Neural crest cell (in vitro differentiated cells): ENCODE results near the gene B4GALT7. TPM values are rescaled to one million over a fixed set of nuclear protein-coding genes. Genes with fewer than 3 reads are reported as not detected.

ENCODE experiments used
- DNase-seq: peaks from one replicate; pipeline ENCODE4 v3.0.0; 2021; ENCODE audit warnings: low read depth, mixed read lengths, low spot score
- H3K27ac Mint-ChIP-seq: one replicate; pipeline ENCODE4 v1.8.0; 2021; ENCODE audit warnings: mild to moderate bottlenecking, mixed read lengths; ENCODE audit not compliant: unreplicated experiment
- H3K27me3 Mint-ChIP-seq: 2 replicates; pipeline ENCODE4 v1.8.0; 2021; ENCODE audit warnings: low read depth, mild to moderate bottlenecking, mixed read lengths
- H3K36me3 Mint-ChIP-seq: 2 replicates; pipeline ENCODE4 v1.8.0; 2021; ENCODE audit warnings: low read depth, mild to moderate bottlenecking, mixed read lengths
- H3K4me1 Mint-ChIP-seq: 2 replicates; pipeline ENCODE4 v1.8.0; 2021; ENCODE audit warnings: mixed read lengths
- H3K4me3 Mint-ChIP-seq: one replicate; pipeline ENCODE4 v1.8.0; 2021; ENCODE audit warnings: mild to moderate bottlenecking, mixed read lengths
- H3K9me3 Mint-ChIP-seq: 2 replicates; pipeline ENCODE4 v1.8.0; 2021; ENCODE audit warnings: mixed read lengths
- total RNA-seq: library from RNA; stranded (reverse); gene quantifications from 2 replicates; pipeline ENCODE4 v1.2.1, GENCODE V29; 2021
- TF ChIP-seq, protein P1 (sequence below): fragments of 200-600 bp; sonication (generic); conservative IDR thresholded peaks from 2 replicates; pipeline ENCODE4 v1.5.0; 2021; ENCODE audit warnings: antibody characterized with exemption, mild to moderate bottlenecking

Gene B4GALT7
- total RNA-seq, 1 donor from 2014 or later = 30.1 TPM

DNA sequence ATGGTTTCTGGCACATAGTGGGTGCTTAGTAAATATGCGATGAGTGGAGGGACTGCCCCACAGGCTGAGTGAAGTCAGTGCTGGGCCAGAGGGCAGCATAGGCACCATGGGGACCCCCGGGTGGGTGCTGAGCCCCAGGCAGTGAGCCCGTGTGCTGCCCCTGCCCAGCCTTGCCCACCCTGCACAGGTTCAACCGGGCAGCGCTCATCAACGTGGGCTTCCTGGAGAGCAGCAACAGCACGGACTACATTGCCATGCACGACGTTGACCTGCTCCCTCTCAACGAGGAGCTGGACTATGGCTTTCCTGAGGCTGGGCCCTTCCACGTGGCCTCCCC lies 7.2 kb downstream of the B4GALT7 start:
- peaks cover 3% of the 10 kb centered on the region for H3K27me3 Mint-ChIP-seq
- no peak for DNase-seq
- peak overlapping the region; percentile 77 for H3K4me3 Mint-ChIP-seq
- H3K27ac Mint-ChIP-seq = no peak overlapping the region
- no peaks in the 10 kb centered on the region for H3K9me3 Mint-ChIP-seq
- no peaks in the 10 kb centered on the region for H3K36me3 Mint-ChIP-seq
- TF ChIP-seq, protein P1, sequence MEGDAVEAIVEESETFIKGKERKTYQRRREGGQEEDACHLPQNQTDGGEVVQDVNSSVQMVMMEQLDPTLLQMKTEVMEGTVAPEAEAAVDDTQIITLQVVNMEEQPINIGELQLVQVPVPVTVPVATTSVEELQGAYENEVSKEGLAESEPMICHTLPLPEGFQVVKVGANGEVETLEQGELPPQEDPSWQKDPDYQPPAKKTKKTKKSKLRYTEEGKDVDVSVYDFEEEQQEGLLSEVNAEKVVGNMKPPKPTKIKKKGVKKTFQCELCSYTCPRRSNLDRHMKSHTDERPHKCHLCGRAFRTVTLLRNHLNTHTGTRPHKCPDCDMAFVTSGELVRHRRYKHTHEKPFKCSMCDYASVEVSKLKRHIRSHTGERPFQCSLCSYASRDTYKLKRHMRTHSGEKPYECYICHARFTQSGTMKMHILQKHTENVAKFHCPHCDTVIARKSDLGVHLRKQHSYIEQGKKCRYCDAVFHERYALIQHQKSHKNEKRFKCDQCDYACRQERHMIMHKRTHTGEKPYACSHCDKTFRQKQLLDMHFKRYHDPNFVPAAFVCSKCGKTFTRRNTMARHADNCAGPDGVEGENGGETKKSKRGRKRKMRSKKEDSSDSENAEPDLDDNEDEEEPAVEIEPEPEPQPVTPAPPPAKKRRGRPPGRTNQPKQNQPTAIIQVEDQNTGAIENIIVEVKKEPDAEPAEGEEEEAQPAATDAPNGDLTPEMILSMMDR = no peak
- H3K4me1 Mint-ChIP-seq = peaks cover 18% of the 10 kb centered on the region

DNA sequence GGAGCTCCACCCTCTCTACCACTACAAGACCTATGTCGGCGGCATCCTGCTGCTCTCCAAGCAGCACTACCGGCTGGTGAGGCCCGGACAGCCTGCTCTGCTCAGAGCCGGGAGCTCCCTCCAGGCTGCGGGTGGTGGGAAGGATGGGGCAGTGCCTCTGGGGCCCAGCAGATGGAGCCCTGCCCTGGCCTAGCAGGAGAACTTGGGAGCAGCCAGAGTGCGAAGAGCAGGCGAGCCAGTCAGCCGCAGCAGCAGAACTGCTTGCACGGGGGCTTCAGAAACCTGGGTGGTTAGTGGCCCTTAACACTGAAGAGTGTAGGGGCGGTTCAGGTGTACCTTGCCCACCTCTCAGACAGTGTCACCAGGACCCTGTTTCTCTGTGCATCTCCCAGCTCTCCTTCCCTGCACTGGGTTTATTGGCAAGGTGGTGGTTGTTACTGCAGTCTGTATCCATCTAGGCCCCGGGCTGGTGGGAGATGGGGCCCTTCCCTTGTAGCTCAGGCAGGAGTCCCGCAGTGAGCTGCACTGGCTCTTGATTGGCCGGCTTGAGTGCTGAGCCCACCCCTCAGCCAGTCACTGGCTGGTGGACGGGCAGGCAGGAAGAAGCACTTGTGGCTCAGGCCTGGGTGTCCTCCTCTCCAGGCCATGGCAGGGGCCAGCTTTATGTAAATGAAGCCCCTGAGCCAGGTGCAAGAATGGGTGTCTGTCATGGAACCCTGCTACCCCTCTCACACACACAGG lies 7.7 kb downstream of the B4GALT7 start:
- peak; percentile 77 for DNase-seq

DNA sequence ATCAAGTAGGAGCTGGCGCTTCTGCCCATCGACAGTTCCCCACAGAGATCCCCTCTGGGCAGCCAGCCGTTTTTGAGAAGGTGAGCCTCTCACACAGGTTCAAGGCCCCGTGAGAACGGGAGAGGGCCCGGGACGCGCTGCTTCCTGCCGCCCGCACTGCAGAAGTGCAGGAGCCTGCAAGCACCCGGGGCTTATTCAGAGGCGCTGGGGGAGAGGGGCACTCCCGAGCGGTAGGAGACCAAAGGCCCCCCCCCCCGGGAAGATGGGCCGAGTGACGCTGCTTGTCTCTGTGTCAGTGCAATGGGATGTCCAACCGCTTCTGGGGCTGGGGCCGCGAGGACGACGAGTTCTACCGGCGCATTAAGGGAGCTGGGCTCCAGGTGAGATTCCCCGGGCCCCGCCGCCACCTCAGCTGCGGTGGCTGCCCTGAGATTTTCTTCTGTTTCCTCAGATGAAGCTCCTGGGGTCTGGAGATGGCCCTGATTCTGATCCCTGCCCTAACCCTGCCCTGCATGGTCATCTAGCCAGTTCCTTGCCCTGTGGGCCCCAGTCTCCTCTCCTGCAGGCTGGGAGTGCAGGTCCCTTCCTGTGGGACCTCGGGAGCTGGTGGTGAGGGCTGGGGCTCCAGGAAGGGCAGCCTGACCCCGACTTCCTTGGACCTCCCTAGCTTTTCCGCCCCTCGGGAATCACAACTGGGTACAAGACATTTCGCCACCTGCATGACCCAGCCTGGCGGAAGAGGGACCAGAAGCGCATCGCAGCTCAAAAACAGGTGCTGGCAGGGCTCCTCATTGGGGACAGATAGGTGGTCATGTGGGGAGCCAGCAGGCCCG lies 8.5 kb downstream of the B4GALT7 start:
- no peak overlapping the region for H3K27ac Mint-ChIP-seq

More for the DNA sequence above, 7.7 kb downstream of the B4GALT7 start:
- Mint-ChIP-seq H3K9me3 (no peaks in the 10 kb centered on the region), H3K27me3 (peaks cover 3% of the 10 kb centered on the region), H3K27ac (no peak overlapping the region), H3K4me3 (peak overlapping the region; percentile 77), H3K36me3 (no peaks in the 10 kb centered on the region), H3K4me1 (peaks cover 18% of the 10 kb centered on the region)
- TF ChIP-seq, protein P1 = peak; percentile 90

DNA sequence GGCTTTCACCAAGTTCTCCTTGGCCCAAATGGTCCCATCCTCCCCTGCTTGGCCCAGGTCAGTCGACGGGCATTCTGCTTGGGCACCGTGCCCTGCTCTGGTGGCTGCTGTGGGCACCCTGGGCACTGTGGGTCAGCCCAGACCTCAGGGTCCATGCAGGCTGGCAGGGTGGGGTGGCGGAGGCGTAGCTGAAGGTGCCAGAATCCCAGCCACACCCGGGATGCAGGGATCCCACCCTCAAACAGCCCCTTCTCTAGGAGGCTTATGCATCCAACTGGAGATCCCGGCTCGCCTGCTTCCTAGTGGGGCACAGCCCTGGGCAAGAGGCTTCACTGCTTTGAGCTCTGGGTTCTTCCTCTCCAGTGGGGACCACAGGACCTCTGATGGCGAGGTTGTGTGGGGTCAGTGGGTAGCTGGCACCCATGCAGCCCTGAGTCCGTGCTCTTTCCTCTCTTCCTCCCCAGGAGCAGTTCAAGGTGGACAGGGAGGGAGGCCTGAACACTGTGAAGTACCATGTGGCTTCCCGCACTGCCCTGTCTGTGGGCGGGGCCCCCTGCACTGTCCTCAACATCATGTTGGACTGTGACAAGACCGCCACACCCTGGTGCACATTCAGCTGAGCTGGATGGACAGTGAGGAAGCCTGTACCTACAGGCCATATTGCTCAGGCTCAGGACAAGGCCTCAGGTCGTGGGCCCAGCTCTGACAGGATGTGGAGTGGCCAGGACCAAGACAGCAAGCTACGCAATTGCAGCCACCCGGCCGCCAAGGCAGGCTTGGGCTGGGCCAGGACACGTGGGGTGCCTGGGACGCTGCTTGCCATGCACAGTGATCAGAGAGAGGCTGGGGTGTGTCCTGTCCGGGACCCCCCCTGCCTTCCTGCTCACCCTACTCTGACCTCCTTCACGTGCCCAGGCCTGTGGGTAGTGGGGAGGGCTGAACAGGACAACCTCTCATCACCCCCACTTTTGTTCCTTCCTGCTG lies 9.4 kb downstream of the B4GALT7 start:
- TF ChIP-seq, protein P1 = no peak
- H3K4me1 Mint-ChIP-seq = peaks cover 18% of the 10 kb centered on the region
- no peaks in the 10 kb centered on the region for H3K9me3 Mint-ChIP-seq
- peaks cover 3% of the 10 kb centered on the region for H3K27me3 Mint-ChIP-seq
- no peak overlapping the region for H3K4me3 Mint-ChIP-seq
- no peak overlapping the region for H3K27ac Mint-ChIP-seq
- no peak for DNase-seq
- no peaks in the 10 kb centered on the region for H3K36me3 Mint-ChIP-seq

More for the DNA sequence above, 8.5 kb downstream of the B4GALT7 start:
- DNase-seq = no peak
- Mint-ChIP-seq H3K9me3 (no peaks in the 10 kb centered on the region), H3K4me1 (peaks cover 18% of the 10 kb centered on the region), H3K4me3 (peak overlapping the region; percentile 77), H3K27me3 (peaks cover 3% of the 10 kb centered on the region), H3K36me3 (no peaks in the 10 kb centered on the region)
- TF ChIP-seq, protein P1 = no peak
